ENCODE data around the gene TST. TPM values are rescaled to one million over a fixed set of nuclear protein-coding genes. Genes with fewer than 3 reads are reported as not detected.

Gene TST
- total RNA-seq, 1 experiment from 2014 or later, result 45.7 TPM

Other genes starting within 250 kb of the TST start
- gene IFT27, start 243.3 kb downstream of the TST start, total RNA-seq (2014; rRNA removed; shearing (Covaris generic)), result 20.2 and 30.1 TPM in 2 replicates
- 3.8 and 6.8 TPM in 2 replicates for gene PVALB, start 202.4 kb downstream of the TST start, total RNA-seq (2014; rRNA removed; shearing (Covaris generic))
- not detected in 2 replicates for gene NCF4, start 158.4 kb downstream of the TST start, total RNA-seq (2014; rRNA removed; shearing (Covaris generic))
- not detected in 2 replicates for gene CSF2RB, start 105.8 kb downstream of the TST start, total RNA-seq (2014; rRNA removed; shearing (Covaris generic))
- gene MPST, start 295 bp upstream of the TST start, total RNA-seq (2014; rRNA removed; shearing (Covaris generic)), result 188 and 201 TPM in 2 replicates
- 29.5 and 31.1 TPM in 2 replicates for gene KCTD17, start 32.3 kb upstream of the TST start, total RNA-seq (2014; rRNA removed; shearing (Covaris generic))
- not detected in 2 replicates for gene TMPRSS6, start 90.3 kb upstream of the TST start, total RNA-seq (2014; rRNA removed; shearing (Covaris generic))
- gene IL2RB, start 130.5 kb upstream of the TST start, total RNA-seq (2014; rRNA removed; shearing (Covaris generic)), result 0.21 and 0.41 TPM in 2 replicates
- 4.9 and 5.4 TPM in 2 replicates for gene C1QTNF6, start 168.8 kb upstream of the TST start, total RNA-seq (2014; rRNA removed; shearing (Covaris generic))
- gene SSTR3, start 193.0 kb upstream of the TST start, total RNA-seq (2014; rRNA removed; shearing (Covaris generic)), result 0.21 TPM in 1 of 2 replicates, not detected in the other
- gene RAC2, start 224.8 kb upstream of the TST start, total RNA-seq (2014; rRNA removed; shearing (Covaris generic)), result 9.4 and 9.6 TPM in 2 replicates